SIG-M5 (cell line): ENCODE results near the gene AMPD3.

Experiments
- DNase-seq: peaks from one replicate; lab custom pipeline; 2025; lab: John Stamatoyannopoulos, UW

Gene AMPD3

GRCh38 chr11:10438458-10438857 is 16.6 kb upstream of the AMPD3 start:
- no peak for DNase-seq

- no peak for DNase-seq
Observed at GRCh38 chr11:10439351-10439750, 15.7 kb upstream of the AMPD3 start.

- no peak for DNase-seq
Observed at GRCh38 chr11:10439924-10440323, 15.1 kb upstream of the AMPD3 start.

GRCh38 chr11:10440401-10440800 is 14.7 kb upstream of the AMPD3 start:
- no peak for DNase-seq

GRCh38 chr11:10441091-10441490 is 14.0 kb upstream of the AMPD3 start:
- DNase-seq, result no peak

- DNase-seq, result no peak
Observed at GRCh38 chr11:10441652-10442503, 13.2 kb upstream of the AMPD3 start.

- DNase-seq, result no peak
Observed at GRCh38 chr11:10443152-10443551, 11.9 kb upstream of the AMPD3 start.

GRCh38 chr11:10443721-10444235 is 11.3 kb upstream of the AMPD3 start:
- no peak for DNase-seq

GRCh38 chr11:10444725-10445315 is 10.2 kb upstream of the AMPD3 start:
- no peak for DNase-seq

GRCh38 chr11:10447445-10447844 is 7.6 kb upstream of the AMPD3 start:
- no peak for DNase-seq

GRCh38 chr11:10450462-10451425 is 4.3 kb upstream of the AMPD3 start:
- DNase-seq, result no peak

GRCh38 chr11:10451426-10452116 is 3.5 kb upstream of the AMPD3 start:
- DNase-seq, result no peak

- no peak for DNase-seq
Observed at GRCh38 chr11:10452211-10452767, 2.8 kb upstream of the AMPD3 start.

GRCh38 chr11:10453261-10453660 is 1.8 kb upstream of the AMPD3 start:
- no peak for DNase-seq

GRCh38 chr11:10455637-10456487 is 798 bp downstream of the AMPD3 start:
- no peak for DNase-seq

- no peak for DNase-seq
Observed at GRCh38 chr11:10456519-10456918, 1.5 kb downstream of the AMPD3 start.

- DNase-seq, result no peak
Observed at GRCh38 chr11:10457901-10458300, 2.8 kb downstream of the AMPD3 start.

- no peak for DNase-seq
Observed at GRCh38 chr11:10459029-10459970, 4.2 kb downstream of the AMPD3 start.

GRCh38 chr11:10460611-10461275 is 5.7 kb downstream of the AMPD3 start:
- DNase-seq, result no peak
